Ascending aorta (tissue), 2 donors: ENCODE measurements around the gene KLF2. TPM values are rescaled to one million over a fixed set of nuclear protein-coding genes. Genes with fewer than 3 reads are reported as not detected.

Experiments used
- DNase-seq, 2 donors: peaks; one replicate each; pipeline ENCODE4 v3.0.0-alpha.2; 2019; ENCODE audit warnings: low spot score in 2 of 2
- H3K27ac ChIP-seq, 2 donors: fragments of 200-600 bp; sonication (generic); one replicate each; pipeline ENCODE4 v1.5.1; 2016 to 2017; ENCODE audit warnings: mild to moderate bottlenecking in 1 of 2
- H3K27me3 ChIP-seq: fragments of 200-600 bp; sonication (generic); one replicate; pipeline ENCODE4 v1.5.1; 2017
- H3K36me3 ChIP-seq, 2 donors: fragments of 200-600 bp; sonication (generic); one replicate each; pipeline ENCODE4 v1.5.1; 2016
- H3K4me1 ChIP-seq, 2 donors: fragments of 200-600 bp; sonication (generic); one replicate each; pipeline ENCODE4 v1.5.1; 2016 to 2017; ENCODE audit warnings: mild to moderate bottlenecking in 1 of 2
- H3K4me3 ChIP-seq, 2 donors: fragments of 200-600 bp; sonication (generic); one replicate each; pipeline ENCODE4 v1.5.1; 2016 to 2017; ENCODE audit warnings: mild to moderate bottlenecking in 1 of 2
- H3K9me3 ChIP-seq, 2 donors: fragments of 200-600 bp; sonication (generic); one replicate each; pipeline ENCODE4 v1.5.1; 2016
- CTCF ChIP-seq, 3 experiments: fragments of 200-600 bp in 2 of 3; fragments of 450-650 bp in 1 of 3; sonication (generic) in 2 of 3; IDR thresholded peaks; one replicate each; pipeline ENCODE4 v1.5.1; 2016 to 2019; ENCODE audit warnings: antibody characterized with exemption in 3 of 3, mild to moderate bottlenecking in 1 of 3, moderate library complexity in 1 of 3
- intact Hi-C: fragments of 100-400 bp; cut with DNase I; formaldehyde crosslinking; loops from one replicate; pipeline ENCODE4 v1.15.1; 2023
- total RNA-seq: library from RNA; depleted of rRNA; stranded (reverse); fragments of >200 nt; gene quantifications from one replicate; pipeline ENCODE4 v1.1.0, GENCODE V29; 2016

Gene KLF2
- total RNA-seq, 1 donor from 2014 or later: 281 TPM

DNA sequence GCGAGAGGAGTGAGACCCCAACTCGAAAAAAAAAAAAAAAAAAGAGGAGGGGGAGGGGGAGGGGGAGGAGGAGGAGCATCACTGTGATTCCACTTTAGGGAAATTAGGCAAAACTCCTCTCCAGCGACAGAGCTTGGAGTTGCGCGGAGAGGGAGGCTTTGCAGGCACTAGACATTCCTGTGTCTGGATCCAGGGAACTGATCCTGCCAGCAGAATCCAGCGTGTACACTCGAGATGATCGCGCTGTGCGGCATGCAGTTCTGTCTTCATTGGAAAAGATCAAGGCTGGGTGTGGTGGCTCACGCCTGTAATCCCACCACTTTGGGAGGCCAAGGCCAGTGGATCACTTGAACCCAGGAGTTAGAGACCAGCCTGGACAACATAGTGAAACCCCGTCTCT, 29.6 kb upstream of the KLF2 start:
- no peak for DNase-seq
- Histone ChIP-seq H3K27ac (peak overlapping the region; percentile 92 to 97), H3K4me3 (no peak overlapping the region), H3K4me1 (peaks cover 8 to 15% of the 10 kb centered on the region in 2 donors), H3K27me3 (no peaks in the 10 kb centered on the region), H3K9me3 (no peaks in the 10 kb centered on the region), H3K36me3 (no peaks in the 10 kb centered on the region)
- TF ChIP-seq CTCF (IDR thresholded peaks at IDR 0.05): no peak
- intact Hi-C loops: loop anchor here (2.0 kb wide), 1 partner anchor 18 kb away; no protein-coding TSS in a partner anchor

DNA sequence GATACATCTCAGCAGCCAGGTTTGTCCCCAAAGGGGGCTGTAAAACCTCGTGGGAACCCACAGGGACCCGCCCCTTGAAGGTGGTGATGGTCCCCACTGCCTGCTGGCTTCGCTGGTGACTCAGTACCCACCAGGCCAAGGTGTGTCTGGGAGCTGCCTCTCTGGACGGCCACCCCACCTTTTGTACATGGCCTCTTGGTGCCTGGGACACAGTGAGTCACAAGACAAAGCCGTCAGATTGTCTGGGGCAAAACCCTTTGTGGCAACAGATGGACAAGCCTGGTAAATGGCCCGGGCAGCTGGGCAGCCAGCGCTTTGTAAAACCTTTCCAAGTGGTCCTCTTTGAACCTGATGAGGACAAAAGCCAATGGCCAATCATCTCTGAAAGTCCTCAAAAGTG, 27.9 kb upstream of the KLF2 start:
- intact Hi-C loops: no loop called here
- DNase-seq: no peak
- Histone ChIP-seq H3K4me3 (no peak overlapping the region), H3K4me1 (peaks cover 8 to 15% of the 10 kb centered on the region in 2 donors), H3K36me3 (no peaks in the 10 kb centered on the region), H3K27me3 (no peaks in the 10 kb centered on the region), H3K9me3 (no peaks in the 10 kb centered on the region), H3K27ac (no peak overlapping the region)
- TF ChIP-seq CTCF (IDR thresholded peaks at IDR 0.05): no peak

GRCh38 chr19:16297575-16298178, 26.9 kb upstream of the KLF2 start:
- H3K9me3 ChIP-seq: no peaks in the 10 kb centered on the region
- no peaks in the 10 kb centered on the region for H3K36me3 ChIP-seq
- no peaks in the 10 kb centered on the region for H3K27me3 ChIP-seq
- DNase-seq: no peak
- H3K4me1 ChIP-seq: peaks cover 4 to 6% of the 10 kb centered on the region in 2 donors
- intact Hi-C loops: no loop called here
- TF ChIP-seq CTCF (IDR thresholded peaks at IDR 0.05): no peak
- no peak overlapping the region for H3K27ac ChIP-seq
- H3K4me3 ChIP-seq: no peak overlapping the region

DNA sequence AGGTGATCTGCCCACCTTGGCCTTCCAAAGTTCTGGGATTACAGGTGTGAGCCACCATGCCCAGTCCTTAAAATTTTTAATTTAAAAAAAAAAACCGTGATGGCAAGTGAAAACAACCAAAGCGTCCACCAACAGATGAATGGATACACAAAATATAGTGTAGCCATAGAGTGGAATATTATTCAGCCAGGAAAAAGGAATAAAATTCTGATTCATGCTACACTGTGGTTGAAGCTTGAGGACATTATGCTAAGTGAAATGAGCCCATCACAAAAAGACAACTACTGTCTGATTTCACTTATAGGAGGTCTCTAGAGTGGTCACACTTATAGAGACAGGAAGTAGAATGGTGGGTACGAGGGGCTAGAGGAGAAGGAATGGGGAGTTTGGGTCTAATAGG, 26.3 kb upstream of the KLF2 start:
- no peaks in the 10 kb centered on the region for H3K36me3 ChIP-seq
- intact Hi-C loops: no loop called here

DNA sequence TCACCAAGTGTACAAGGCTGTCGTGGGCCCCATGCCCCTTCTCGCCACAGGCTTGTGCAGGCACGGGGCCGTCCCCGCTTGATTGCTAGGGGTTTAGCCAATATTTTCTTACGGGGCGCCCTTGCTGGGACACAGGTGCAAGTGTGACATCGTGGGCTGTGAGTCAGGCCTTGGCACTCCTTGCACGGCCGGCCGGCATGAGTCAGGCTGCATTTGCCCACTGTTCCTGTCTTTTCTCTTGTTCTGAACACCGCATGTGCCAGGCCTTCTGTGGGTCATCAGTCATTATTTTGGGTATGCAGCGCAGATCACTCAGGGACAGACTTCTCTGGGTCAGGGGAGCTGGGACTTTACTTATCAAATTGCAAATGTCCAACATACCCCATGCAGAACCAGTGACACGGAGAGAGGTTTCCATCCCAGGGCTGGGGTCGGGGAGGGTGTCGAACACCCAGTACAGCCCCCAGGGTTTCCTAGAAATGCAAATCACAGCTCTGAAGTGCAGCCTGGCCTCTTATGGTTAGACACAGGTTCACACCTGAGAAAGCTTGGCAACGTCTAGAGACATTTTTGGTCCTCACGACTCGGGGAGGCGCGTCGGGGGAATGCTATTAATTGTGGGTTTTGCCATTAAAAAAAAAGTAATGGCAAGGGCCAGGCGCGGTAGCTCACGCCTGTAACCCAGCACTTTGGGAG, 22.5 kb upstream of the KLF2 start:
- TF ChIP-seq CTCF (IDR thresholded peaks at IDR 0.05): no peak
- intact Hi-C loops: no loop called here
- H3K27ac ChIP-seq: no peak overlapping the region

More for the DNA sequence above, 26.3 kb upstream of the KLF2 start:
- H3K27ac ChIP-seq: no peak overlapping the region
- DNase-seq: no peak
- no peaks in the 10 kb centered on the region for H3K27me3 ChIP-seq
- no peaks in the 10 kb centered on the region for H3K9me3 ChIP-seq
- no peak overlapping the region for H3K4me3 ChIP-seq
- peaks cover 4 to 6% of the 10 kb centered on the region in 2 donors for H3K4me1 ChIP-seq
- no peak for TF ChIP-seq CTCF (IDR thresholded peaks at IDR 0.05)

More for the DNA sequence above, 22.5 kb upstream of the KLF2 start:
- no peaks in the 10 kb centered on the region for H3K27me3 ChIP-seq
- no peaks in the 10 kb centered on the region for H3K36me3 ChIP-seq
- H3K9me3 ChIP-seq: no peaks in the 10 kb centered on the region
- no peak overlapping the region for H3K4me3 ChIP-seq
- H3K4me1 ChIP-seq: peaks cover 0 to 7% of the 10 kb centered on the region in 2 donors
- no peak for DNase-seq
